SK-N-SH (cell line): ENCODE measurements around the gene MUC2.

Experiments
- CTCF ChIP-seq: fragments of 200-600 bp; sonication (generic); IDR thresholded peaks from 2 replicates; pipeline ENCODE4 v1.6.1; 2017; ENCODE audit warnings: antibody characterized with exemption, mild to moderate bottlenecking, moderate library complexity
- EP300 ChIP-seq, 2 experiments: IDR thresholded peaks; 2 replicates each; pipeline versions ENCODE4 v1.4.0 to v1.6.1; 2012; ENCODE audit warnings: borderline replicate concordance in 1 of 2, low read depth in 1 of 2, low read length in 1 of 2
- EZH2phosphoT487 ChIP-seq: fragments of 200-600 bp; sonication (generic); IDR thresholded peaks from 2 replicates; pipeline ENCODE4 v1.6.1; 2017; ENCODE audit warnings: low read depth, mixed run types, mild to moderate bottlenecking, antibody characterized with exemption, moderate library complexity, borderline replicate concordance
- FOXJ3 ChIP-seq: sonication (generic); formaldehyde crosslinking; IDR thresholded peaks from 2 replicates; pipeline ENCODE4 v1.5.1; 2020; ENCODE audit warnings: mild to moderate bottlenecking, missing genetic modification reagents
- GABPA ChIP-seq: IDR thresholded peaks from 2 replicates; pipeline ENCODE4 v1.4.0; 2012; ENCODE audit warnings: low read depth, mild to moderate bottlenecking
- JUND ChIP-seq: IDR thresholded peaks from 2 replicates; pipeline ENCODE4 v1.4.0; 2012
- MAX ChIP-seq: IDR thresholded peaks from 2 replicates; pipeline ENCODE4 v1.4.0; 2012; ENCODE audit warnings: low read depth
- MXI1 ChIP-seq: IDR thresholded peaks from 2 replicates; pipeline ENCODE4 v1.6.1; 2012; ENCODE audit warnings: mild to moderate bottlenecking, low read depth, low read length, improper control_type of control experiment
- NFIC ChIP-seq: IDR thresholded peaks from 2 replicates; pipeline ENCODE4 v1.4.0; 2012; ENCODE audit warnings: borderline replicate concordance
- POLR2AphosphoS5 ChIP-seq: IDR thresholded peaks from 2 replicates; pipeline ENCODE4 v1.6.1; 2012; ENCODE audit warnings: low read depth, low read length
- RFX5 ChIP-seq: IDR thresholded peaks from 2 replicates; pipeline ENCODE4 v1.6.1; 2012; ENCODE audit warnings: mild to moderate bottlenecking, improper control_type of control experiment, low read length
- SIN3A ChIP-seq: IDR thresholded peaks from 2 replicates; pipeline ENCODE4 v1.6.1; 2012; ENCODE audit warnings: low read depth, mild to moderate bottlenecking, low read length, moderate library complexity, borderline replicate concordance
- USF1 ChIP-seq: IDR thresholded peaks from 2 replicates; pipeline ENCODE4 v1.4.0; 2012; ENCODE audit warnings: low read depth, borderline replicate concordance

GRCh38 chr11:1060410-1060809 lies 14.3 kb upstream of the MUC2 start:
- no peak for TF ChIP-seq GABPA
- no peak for TF ChIP-seq CTCF
- no peak for TF ChIP-seq USF1
- no peak for TF ChIP-seq MAX
- TF ChIP-seq NFIC, result no peak
- TF ChIP-seq POLR2AphosphoS5, result no peak
- TF ChIP-seq JUND, result no peak
- no peak for TF ChIP-seq SIN3A
- no peak for TF ChIP-seq EZH2phosphoT487
- no peak for TF ChIP-seq MXI1
- no peak for TF ChIP-seq EP300 (IDR thresholded peaks at IDR 0.05; ENCODE audit: borderline replicate concordance in 1 of 2, low read depth in 1 of 2, low read length in 1 of 2)
- no peak for TF ChIP-seq FOXJ3 (CRISPR knock-in tag)
- TF ChIP-seq RFX5, result no peak
